Osteoblast (primary cell): Measurements from ENCODE around the gene AP2B1. TPM values are rescaled to one million over a fixed set of nuclear protein-coding genes. Genes with fewer than 3 reads are reported as not detected.

Source experiments
- DNase-seq: peaks from one replicate; pipeline ENCODE4 v3.0.0; 2011; ENCODE audit warnings: low spot score, mixed read lengths; ENCODE audit not compliant: insufficient read length; ENCODE audit errors: missing footprints
- H2AFZ ChIP-seq: 2 replicates; pipeline ENCODE4 v1.6.0; 2011; ENCODE audit warnings: mild to moderate bottlenecking, low read length
- H3K27ac ChIP-seq: 2 replicates; pipeline ENCODE4 v1.5.1; 2011; ENCODE audit warnings: mild to moderate bottlenecking, low read depth, low read length, moderate library complexity
- H3K27me3 ChIP-seq: 2 replicates; pipeline ENCODE4 v1.6.0; 2012; ENCODE audit warnings: mild to moderate bottlenecking, control low read depth, inconsistent platforms, low read length, moderate library complexity; ENCODE audit not compliant: insufficient read depth
- H3K36me3 ChIP-seq: 2 replicates; pipeline ENCODE4 v1.5.1; 2011; ENCODE audit warnings: mild to moderate bottlenecking, low read length, control low read depth, moderate library complexity; ENCODE audit not compliant: insufficient read depth
- H3K4me1 ChIP-seq: 2 replicates; pipeline ENCODE4 v1.5.1; 2011; ENCODE audit warnings: mild to moderate bottlenecking, low read length, control low read depth, moderate library complexity; ENCODE audit not compliant: insufficient read depth
- H3K4me2 ChIP-seq: 2 replicates; pipeline ENCODE4 v1.6.0; 2011; ENCODE audit warnings: mild to moderate bottlenecking, low read length; ENCODE audit not compliant: insufficient read depth
- H3K4me3 ChIP-seq: fragments of 200-600 bp; sonication (generic); 3 replicates; pipeline ENCODE4 v1.5.1; 2012; ENCODE audit warnings: mild to moderate bottlenecking, low read length, inconsistent platforms; ENCODE audit not compliant: insufficient read depth
- H3K79me2 ChIP-seq: 2 replicates; pipeline ENCODE4 v1.6.0; 2012; ENCODE audit warnings: mild to moderate bottlenecking, low read length, control low read depth, inconsistent platforms; ENCODE audit not compliant: insufficient read depth
- H3K9me3 ChIP-seq: 2 replicates; pipeline ENCODE4 v1.5.1; 2011; ENCODE audit warnings: low read depth, low read length, control low read depth
- H4K20me1 ChIP-seq: 2 replicates; pipeline ENCODE4 v1.6.0; 2012; ENCODE audit warnings: mild to moderate bottlenecking, low read length, control low read depth; ENCODE audit not compliant: insufficient read depth
- CTCF ChIP-seq: IDR thresholded peaks from 2 replicates; pipeline ENCODE4 v1.5.1; 2011; ENCODE audit warnings: mild to moderate bottlenecking, low read depth, low read length, moderate library complexity; ENCODE audit errors: extremely low read depth
- total RNA-seq: library from RNA; depleted of rRNA; stranded (reverse); fragments of >200 nt; gene quantifications from 2 replicates; pipeline ENCODE4 v1.2.3, GENCODE V29; 2012

AP2B1 gene
- total RNA-seq, 1 donor = 84.0 TPM

- H3K27ac ChIP-seq = no peak overlapping the region
- H4K20me1 ChIP-seq = no peaks in the 10 kb centered on the region
- DNase-seq = no peak
- H2AFZ ChIP-seq = no peak overlapping the region
- H3K4me2 ChIP-seq = no peak overlapping the region
- H3K9me3 ChIP-seq = no peaks in the 10 kb centered on the region
- no peak overlapping the region for H3K4me3 ChIP-seq
- H3K4me1 ChIP-seq = no peaks in the 10 kb centered on the region
- H3K27me3 ChIP-seq = peaks cover 27% of the 10 kb centered on the region
- H3K79me2 ChIP-seq = no peaks in the 10 kb centered on the region
- H3K36me3 ChIP-seq = no peaks in the 10 kb centered on the region
- no peak for TF ChIP-seq CTCF
These were observed 33.8 kb upstream of the AP2B1 start for GRCh38 chr17:35553310-35553709.

GRCh38 chr17:35554668-35555067 is 32.5 kb upstream of the AP2B1 start:
- DNase-seq = no peak

GRCh38 chr17:35555691-35556090 is 31.4 kb upstream of the AP2B1 start:
- H3K27ac ChIP-seq = no peak overlapping the region
- H3K4me1 ChIP-seq = no peaks in the 10 kb centered on the region
- H3K79me2 ChIP-seq = no peaks in the 10 kb centered on the region
- DNase-seq = no peak
- H3K4me3 ChIP-seq = no peak overlapping the region
- peaks cover 29% of the 10 kb centered on the region for H3K27me3 ChIP-seq
- H2AFZ ChIP-seq = no peak overlapping the region
- no peaks in the 10 kb centered on the region for H4K20me1 ChIP-seq
- H3K4me2 ChIP-seq = no peak overlapping the region
- H3K36me3 ChIP-seq = no peaks in the 10 kb centered on the region
- H3K9me3 ChIP-seq = no peaks in the 10 kb centered on the region
- TF ChIP-seq CTCF = peak; percentile 21

More at GRCh38 chr17:35554668-35555067, 32.5 kb upstream of the AP2B1 start:
- H3K27me3 ChIP-seq = peaks cover 28% of the 10 kb centered on the region
- H3K4me1 ChIP-seq = no peaks in the 10 kb centered on the region
- no peak for TF ChIP-seq CTCF
- no peak overlapping the region for H3K27ac ChIP-seq
- no peak overlapping the region for H2AFZ ChIP-seq
- no peaks in the 10 kb centered on the region for H3K9me3 ChIP-seq
- H3K4me2 ChIP-seq = no peak overlapping the region
- H3K36me3 ChIP-seq = no peaks in the 10 kb centered on the region
- H4K20me1 ChIP-seq = no peaks in the 10 kb centered on the region
- no peaks in the 10 kb centered on the region for H3K79me2 ChIP-seq
- no peak overlapping the region for H3K4me3 ChIP-seq

- TF ChIP-seq CTCF = no peak
- no peaks in the 10 kb centered on the region for H3K4me1 ChIP-seq
- H3K27ac ChIP-seq = no peak overlapping the region
- no peaks in the 10 kb centered on the region for H3K36me3 ChIP-seq
- DNase-seq = no peak
- H3K4me3 ChIP-seq = no peak overlapping the region
- peaks cover 29% of the 10 kb centered on the region for H3K27me3 ChIP-seq
- no peak overlapping the region for H2AFZ ChIP-seq
- H3K4me2 ChIP-seq = no peak overlapping the region
- H3K79me2 ChIP-seq = no peaks in the 10 kb centered on the region
- H4K20me1 ChIP-seq = no peaks in the 10 kb centered on the region
- H3K9me3 ChIP-seq = no peaks in the 10 kb centered on the region
These were observed 29.8 kb upstream of the AP2B1 start for GRCh38 chr17:35557353-35557752.
